HG02678 (cell line): ENCODE measurements around the gene ASPDH.

ENCODE experiments used
- ATAC-seq: cut with Tn5 transposase; IDR thresholded peaks from one replicate; pipeline ENCODE4 v1.9.1; 2021; ENCODE audit warnings: mild to moderate bottlenecking, moderate library complexity; ENCODE audit not compliant: unreplicated experiment

Gene ASPDH

DNA sequence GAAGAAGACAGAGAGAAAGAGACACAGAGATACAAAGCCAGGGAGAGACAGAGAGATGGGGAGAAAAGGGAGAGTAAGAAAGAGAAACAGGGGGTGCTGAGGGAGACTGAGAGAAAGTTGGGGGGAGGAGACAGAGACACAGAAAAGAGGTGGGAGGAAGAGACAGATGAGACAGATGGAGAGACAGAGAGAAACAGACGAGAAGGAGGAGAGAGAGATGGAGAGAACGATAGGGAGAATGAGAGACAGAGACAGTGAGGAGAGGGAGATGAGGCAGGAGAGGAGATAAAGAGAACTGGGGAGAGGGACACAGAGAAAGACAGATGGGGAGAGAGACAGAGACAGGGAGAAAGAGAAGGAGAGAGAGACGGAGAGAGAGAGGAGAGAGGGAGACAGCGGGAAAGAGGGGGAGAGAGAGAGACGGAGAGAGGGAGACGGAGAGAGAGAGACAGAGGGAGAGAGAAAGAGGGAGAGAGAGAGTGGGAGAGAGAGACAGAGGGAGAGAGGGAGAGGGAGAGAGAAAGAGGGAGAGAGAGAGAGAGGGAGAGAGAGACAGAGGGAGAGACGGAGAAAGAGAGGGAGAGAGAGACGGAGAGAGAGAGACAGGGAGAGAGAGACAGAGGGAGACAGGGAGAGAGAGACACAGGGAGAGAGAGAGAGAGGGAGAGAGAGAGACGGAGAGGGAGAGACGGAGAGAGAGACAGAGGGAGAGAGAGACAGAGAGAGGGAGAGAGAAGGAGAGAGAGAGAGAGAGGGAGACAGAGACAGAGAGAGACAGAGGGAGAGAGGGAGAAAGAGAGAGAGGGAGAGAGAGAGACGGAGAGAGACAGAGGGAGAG is 15.3 kb downstream of the ASPDH start:
- no peak for ATAC-seq

DNA sequence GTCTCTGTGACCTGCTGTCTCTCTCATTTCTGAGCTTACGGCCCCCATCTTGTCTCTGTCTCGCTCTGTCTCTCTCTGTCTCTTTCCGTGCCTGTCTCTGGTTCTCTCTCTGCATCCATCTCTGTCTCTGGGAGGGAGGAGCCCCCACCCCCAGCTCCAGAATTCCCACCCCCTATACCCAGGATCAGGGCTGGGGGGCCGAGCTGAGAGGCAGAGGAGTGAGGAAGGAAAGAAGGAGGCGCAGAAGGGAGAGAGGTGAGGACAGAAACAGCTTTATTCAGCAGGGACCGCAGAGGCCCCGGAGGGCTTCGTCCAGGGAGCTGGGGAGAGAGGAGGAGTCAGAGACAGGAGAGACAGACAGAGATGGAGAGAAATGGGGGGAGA is 16.7 kb downstream of the ASPDH start:
- ATAC-seq = no peak

- no peak for ATAC-seq
Observed at GRCh38 chr19:50496189-50497021, 17.3 kb downstream of the ASPDH start.

DNA sequence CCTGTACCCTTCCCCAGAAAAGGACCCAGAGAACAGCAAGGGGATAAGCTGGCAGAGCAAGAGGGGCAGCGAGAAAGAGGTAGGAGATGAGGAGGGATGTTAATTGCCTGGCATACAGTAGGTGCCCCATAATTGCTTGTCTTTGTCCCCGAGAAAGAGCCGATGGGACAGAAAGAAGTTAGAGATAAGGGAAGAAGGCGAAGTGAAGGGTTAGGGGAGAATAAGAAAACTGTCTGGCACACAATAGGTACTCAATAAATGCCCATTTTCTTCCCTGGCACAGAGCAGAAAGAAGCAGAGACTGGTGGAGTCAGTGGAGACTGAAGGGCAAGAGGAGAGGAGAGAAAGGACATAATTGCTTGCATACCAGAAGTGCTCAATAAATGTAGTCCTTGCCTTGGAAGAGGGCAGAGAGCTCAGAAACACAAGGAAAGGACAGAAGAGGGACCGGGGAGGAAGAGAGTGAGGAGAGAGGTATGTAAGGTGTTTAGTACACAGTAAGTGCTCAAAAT is 18.6 kb downstream of the ASPDH start:
- no peak for ATAC-seq

DNA sequence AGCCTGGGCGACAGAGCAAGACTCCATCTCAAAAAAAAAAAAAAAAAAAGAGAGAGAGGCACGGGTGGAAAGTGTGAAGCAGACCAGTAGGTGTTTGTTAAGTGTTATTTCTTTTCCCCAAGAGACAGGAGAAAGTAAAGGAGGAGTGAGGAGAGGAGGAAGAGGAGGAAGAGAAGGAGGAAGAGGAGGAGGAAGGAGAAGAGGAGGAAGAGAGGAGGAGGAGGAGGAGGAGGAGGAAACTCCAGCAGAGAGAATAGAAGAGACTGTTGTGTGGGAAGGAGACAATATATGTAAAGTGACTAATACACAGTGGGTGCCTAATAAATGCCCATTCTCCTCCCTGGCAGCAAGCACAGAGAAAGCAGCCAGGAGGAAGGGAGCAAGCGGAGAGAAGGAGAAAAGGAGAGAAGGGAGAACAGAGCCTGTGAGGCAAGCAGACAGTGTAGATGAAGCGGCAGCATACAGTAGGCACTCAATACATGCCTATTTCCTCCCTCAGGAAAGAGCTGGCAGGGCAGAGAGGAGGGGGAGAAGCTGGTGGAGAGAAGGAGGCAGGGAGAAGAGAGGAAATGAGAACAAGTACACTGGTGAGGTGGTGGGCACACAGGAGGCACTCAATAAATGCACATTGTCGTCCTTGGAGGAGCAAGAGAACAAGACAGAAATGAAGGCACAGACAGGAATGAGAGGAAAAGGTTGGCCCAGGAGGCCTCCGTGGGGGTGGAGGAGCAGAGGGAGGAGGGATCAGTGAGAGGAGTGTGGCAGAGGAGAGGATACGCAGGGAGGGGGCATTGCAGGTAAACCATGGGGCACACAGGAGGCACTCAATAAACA is 19.3 kb downstream of the ASPDH start:
- ATAC-seq = no peak

- ATAC-seq = no peak
Observed at GRCh38 chr19:50493171-50493570, 20.5 kb downstream of the ASPDH start.

DNA sequence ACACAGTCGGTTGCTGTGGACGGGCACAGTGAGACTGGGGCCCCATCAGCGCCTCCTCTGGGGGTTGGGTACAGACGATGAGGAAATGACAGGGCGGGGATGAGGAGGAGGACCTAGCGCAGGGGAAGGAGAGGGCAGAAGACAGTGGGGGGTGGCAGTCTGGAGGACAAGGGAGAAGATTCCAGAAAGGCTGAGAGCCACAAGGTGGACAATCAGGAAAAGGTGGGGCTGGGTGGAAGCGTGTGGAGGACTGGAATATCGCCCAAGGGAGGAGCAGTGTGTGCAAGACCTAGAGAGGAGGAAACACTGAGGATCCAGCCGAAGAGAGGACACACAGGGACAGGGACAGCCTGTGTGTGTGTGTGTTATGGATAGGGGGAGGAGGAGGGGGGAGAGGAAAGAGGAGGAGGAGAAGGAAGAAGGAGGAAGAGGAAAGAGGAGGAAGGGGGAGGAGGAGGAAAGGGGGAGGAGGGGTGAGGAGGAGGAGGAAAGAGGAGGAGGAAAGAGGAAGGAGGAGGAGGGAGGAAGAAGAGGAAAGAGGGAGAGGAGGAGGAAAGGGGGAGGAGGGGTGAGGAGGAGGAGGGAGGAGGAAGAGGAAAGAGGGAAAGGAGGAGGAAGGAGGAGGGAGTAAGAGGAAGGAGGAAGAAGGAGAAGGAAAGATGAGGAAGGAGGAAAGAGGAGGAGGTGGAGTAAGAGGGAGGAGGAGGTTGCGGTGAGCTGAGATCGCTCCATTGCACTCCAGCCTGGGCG is 21.2 kb downstream of the ASPDH start:
- ATAC-seq = no peak

- no peak for ATAC-seq
Observed at GRCh38 chr19:50490991-50491472, 22.7 kb downstream of the ASPDH start.

- no peak for ATAC-seq
Observed at GRCh38 chr19:50490411-50490811, 23.3 kb downstream of the ASPDH start.

- no peak for ATAC-seq
Observed at GRCh38 chr19:50489461-50490011, 24.2 kb downstream of the ASPDH start.

DNA sequence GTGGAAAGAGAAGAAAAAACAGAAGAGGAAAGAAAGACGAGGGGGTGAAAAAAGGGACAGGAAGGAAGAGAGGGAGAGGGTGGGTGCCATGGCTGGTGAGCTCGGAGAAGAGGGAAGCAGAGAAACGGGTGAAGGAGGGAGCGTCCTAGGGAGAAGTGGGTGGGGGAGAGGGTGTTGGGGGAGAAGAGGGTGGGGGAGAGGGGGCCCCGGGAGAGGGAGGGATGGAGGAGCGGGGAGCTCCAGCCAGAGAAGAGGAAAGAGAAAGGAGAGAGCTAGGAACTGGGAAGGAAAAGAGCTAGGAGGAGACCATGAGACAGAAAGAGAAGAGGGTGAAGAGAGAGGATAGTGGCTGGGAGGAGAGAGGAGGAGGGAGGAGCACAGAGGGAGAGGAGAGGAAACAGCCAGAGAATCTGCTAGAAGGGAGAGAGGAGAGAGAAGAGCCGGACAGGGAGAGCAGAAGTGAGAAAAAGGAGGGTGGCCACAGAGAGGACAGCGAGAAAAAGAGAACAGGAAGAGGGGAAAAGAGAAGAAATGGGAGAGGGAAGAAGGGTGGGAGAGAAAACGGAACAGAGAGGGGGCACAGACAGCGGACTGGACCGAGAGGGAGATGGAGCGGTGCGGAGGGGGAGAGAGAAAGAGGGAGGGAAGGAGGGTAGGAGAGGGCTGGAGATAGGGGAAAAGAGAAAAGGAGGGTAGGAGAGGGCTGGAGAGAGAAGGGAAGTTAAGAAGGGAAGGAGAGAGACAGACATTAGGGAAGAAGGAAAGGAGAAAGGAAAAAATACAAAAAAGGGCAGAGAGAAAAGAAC is 25.1 kb downstream of the ASPDH start:
- ATAC-seq = no peak

GRCh38 chr19:50486823-50487515 is 26.7 kb downstream of the ASPDH start:
- ATAC-seq = no peak

- no peak for ATAC-seq
Observed at GRCh38 chr19:50485284-50485955, 28.3 kb downstream of the ASPDH start.

DNA sequence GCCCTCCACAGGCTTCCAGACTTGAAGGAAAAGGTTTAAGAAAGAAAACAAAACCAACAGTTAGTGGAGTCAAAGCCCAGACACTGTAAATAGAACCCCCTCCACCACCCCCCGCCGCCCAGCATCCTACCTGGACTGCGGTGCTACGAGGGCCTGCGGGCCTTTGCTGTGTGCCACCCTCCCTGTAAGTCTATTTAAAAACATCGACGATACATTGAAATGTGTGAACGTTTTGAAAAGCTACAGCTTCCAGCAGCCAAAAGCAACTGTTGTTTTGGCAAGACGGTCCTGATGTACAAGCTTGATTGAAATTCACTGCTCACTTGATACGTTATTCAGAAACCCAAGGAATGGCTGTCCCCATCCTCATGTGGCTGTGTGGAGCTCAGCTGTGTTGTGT is 30.8 kb downstream of the ASPDH start:
- ATAC-seq = no peak

DNA sequence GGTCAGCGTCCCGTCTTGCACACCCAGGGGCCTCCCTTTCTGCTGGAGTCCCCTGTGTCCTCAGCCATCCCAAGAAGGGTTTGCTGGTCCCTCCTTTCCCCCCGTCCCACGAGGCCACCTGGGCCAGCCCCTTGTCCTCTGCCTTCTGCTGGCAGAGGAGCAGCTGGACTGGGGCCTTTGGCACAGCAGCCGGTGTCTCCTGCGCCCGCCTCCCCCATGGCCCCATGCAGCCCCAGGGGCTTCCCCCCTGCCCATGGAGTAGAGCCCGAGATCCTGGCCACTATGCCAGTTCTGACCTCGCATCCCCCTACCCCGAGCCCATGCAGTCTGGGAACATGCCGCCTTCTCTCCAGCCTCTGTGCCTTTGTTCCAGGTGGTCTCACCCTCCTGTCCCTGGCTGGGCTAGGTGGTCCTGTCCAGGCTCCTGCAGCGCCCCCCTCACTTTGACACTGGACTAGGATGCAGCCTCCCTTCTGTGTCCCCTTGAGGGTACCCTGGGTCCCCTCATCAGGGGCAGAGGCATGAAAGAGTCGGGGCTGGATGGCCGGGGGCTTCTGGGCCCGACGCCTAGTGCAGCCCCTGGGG is 31.4 kb downstream of the ASPDH start:
- ATAC-seq = no peak

GRCh38 chr19:50481351-50482149 is 32.2 kb downstream of the ASPDH start:
- ATAC-seq = no peak
